NCI-H1417 treated with DMSO at 0.1 percent for 48 hours (cell line): ENCODE results near the gene VSX1.

Experiments used
- DNase-seq: peaks from one replicate; lab custom pipeline; 2025; lab: John Stamatoyannopoulos, UW

The VSX1 gene

GRCh38 chr20:25040438-25040831, 41.5 kb downstream of the VSX1 start:
- DNase-seq, result no peak

DNA sequence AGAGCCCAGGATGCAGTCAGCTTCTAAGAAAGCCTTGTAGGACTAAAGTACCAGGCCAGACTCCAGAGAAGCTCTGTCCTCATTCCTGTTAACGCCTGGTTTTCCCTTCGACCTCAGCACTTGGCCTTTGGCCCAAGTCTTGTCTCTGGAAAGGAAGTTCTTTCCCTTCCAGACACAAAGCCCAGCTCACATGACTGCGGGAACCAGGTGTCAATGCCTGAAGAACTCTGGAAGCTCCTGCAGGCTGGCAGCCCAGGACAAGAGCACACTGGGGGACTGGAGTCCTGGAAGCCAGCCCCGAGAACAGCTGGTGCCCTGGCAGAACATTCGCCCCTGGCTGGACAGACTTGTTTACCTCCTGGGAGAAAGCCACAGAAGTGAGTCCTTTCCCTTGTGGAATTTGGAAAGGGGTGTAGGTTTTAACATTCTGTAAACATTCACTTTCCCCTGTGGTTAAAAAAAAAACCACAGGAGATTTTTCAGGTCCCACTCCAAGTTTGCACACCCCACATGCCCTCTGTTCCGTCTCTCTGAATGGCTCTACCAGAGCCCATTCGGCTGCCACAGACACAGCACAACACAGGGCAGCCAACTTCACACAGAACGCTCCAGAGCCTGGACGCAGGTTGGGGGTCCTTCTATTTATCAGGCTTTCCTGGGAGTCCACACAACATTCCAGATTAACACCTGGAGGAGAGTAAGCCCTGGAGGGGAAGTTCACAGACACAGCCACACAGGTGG, 42.1 kb downstream of the VSX1 start:
- DNase-seq, result no peak

DNA sequence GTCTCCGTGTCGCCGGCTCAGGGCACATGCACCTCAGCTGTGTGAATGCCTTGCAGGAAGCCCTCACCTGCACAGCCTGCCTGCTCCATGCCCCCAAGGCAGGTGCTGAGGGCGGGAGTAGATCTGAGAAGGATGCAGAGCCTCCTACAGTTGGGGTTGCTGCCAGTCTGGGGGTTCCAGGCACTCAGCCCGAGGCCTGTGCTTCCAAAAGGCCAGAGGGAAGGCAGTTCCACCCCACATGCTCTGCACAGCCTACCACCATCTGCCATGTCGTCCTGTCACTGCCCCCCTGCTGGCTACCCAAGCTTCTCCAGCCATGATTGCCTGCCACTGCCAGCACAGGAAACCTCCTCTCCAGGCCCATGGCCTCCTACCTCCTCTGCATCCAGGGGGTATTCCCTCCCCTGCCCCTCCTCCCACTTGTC, 43.3 kb downstream of the VSX1 start:
- no peak for DNase-seq

DNA sequence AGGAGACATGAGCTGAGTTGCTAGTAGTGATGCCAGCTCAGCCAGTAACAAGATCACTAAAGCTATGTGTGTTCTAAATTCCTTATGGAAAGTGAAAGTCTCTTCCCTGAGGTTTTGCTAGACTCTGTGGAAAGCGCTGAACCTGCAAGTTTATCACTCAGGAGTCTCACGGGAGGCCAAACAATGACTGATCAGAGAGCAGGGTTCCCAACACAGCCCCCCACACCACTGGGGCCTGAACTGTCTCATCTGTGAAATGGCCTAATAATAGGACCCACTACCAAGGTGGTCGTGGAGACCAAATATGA, 43.9 kb downstream of the VSX1 start:
- DNase-seq, result no peak

GRCh38 chr20:25037288-25038102, 44.4 kb downstream of the VSX1 start:
- DNase-seq, result no peak

DNA sequence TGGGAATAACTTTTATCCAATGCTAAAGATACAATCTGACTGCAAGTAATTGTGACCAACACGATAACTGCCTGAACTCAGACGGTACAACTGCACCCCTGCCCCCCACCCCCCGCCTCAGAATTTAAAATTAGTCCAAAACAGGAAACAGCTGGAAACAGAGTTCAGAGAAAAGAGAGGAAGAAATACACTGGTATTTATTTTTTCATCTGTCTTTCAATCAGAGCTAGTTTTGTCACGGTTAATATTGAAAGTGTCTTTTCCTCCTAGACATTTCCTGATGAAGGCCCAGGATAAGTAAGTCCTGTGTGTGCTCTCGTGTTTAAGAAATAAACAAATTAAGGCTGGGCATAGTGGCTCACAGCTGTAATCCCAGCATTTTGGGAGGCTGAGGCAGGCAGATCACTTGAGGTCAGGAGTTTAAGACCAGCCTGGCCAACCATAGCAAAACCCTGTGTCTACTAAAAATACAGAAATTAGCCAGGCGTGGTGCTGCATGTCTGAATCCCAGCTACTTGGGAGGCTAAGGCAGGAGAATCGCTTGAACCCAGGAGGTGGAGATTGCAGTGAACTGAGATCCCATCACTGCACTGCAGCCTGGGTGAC, 45.5 kb downstream of the VSX1 start:
- DNase-seq, result no peak

GRCh38 chr20:25035921-25036320, 46.0 kb downstream of the VSX1 start:
- DNase-seq, result no peak

- no peak for DNase-seq
These were observed 48.0 kb downstream of the VSX1 start for GRCh38 chr20:25033924-25034300.

DNA sequence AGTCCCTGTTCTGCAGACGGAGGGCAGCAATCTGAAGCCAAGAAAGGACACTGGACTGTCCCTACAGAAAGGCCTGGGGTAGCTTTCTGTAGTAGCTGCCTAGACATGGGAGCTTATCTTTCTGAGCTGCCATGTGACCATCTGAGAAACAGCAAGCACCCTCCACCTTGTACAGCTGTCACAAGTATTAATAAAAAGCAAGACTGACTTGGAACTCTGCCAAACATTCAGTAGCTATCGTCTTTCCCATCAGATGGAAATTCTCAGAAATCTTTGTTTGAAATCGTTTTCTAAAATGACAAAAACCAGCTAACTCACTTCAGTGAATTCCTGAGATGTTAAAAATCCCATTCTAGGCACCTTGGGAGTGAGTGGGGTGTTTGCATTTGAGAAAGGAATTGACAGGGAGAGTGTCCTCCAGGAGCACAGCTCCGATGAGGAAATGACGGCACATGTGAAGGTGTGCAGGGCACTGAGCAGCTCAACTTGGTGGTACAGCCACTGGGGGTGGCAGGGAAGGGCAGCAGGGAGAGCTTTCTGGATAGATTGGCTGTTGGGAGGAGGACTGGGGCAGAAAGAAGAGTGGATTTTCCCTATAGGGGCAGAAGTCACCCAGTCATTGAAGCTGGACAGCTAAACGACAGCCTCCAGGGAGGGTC, 48.5 kb downstream of the VSX1 start:
- DNase-seq, result no peak

DNA sequence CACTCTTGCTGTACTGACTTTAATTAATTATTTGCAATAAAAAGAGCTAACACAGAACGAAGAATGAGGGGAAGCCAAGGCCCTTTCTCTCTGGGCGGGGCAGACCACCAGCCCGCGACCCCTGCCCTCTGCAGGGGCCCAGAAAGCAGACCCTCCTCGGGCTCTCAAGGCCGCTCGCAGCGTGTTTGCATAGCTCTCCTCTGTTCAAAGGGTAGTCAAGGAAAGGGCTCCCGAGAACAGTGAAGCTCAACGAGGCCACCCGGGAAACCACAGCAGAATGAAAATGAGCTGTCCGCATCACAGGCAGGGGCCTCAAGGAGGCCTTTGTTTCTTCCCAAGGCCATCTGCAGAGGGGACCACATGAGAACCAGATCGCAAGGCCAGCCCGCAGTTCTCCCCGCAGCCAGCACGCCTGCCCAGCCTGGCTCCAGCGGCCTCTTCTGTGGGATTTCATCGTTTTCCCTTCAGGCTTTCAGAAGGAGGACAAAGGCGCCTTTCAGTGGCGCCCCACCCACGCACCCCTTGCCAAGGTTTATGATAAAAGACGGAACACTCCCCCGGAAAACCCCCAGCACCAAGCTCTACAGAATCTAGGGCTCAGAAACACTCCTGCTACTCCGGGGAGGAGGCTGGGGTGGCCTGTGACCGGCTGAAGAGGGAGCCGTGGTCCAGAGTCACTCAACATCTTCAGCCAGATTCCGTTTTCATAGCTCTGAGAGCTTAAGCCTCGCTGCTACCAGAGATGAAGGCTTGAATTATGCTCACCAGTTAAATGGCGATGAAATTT, 49.3 kb downstream of the VSX1 start:
- no peak for DNase-seq

DNA sequence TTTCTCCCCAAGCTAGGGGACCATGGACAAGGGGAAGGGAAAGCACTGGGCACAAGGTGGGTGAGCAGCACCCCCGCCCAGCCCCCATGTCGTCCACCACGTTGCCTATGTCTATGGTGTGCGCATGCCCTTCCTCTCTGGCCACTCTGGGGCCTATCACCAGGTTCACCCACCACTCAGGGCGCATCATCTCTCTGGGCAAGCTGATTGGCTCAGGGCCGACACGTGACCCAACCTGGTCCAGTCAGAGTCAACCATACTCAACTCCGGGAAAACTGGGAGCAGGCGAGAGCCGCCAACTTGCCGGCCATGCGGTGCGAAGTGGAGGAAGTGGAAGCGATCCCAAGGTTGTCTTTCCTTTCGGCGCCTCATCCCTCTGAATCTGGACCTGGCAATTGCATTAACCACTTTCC, 49.9 kb downstream of the VSX1 start:
- no peak for DNase-seq

GRCh38 chr20:25031241-25031640, 50.7 kb downstream of the VSX1 start:
- DNase-seq, result no peak

DNA sequence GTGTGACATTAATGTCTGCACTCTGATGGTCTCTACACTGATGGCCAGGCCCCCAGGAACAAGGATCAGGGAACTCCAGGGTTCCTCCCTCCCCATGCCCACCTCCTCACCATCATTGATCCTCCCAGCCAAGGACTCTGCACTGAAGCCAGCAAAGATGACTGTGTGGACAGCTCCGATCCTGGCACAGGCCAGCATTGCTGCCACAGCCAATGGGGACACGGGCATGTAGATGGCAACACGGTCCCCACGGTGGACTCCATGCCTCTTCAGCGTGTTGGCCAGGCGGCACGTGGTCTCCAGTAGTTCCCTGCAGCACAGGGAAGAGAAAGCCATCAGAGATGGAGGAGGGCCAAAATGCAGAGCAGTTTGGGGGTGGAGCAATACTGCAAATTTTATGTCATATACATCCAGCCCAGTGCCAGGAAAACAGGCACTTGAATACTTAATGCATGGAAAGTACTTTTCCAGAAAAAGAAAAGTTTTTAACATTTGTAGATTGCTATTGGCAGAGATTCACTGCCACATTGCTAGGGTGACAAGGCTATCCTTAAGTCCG, 51.2 kb downstream of the VSX1 start:
- DNase-seq, result no peak

- no peak for DNase-seq
These were observed 51.8 kb downstream of the VSX1 start for GRCh38 chr20:25030007-25030648.

GRCh38 chr20:25025986-25026605, 55.8 kb downstream of the VSX1 start:
- DNase-seq, result no peak
